H1 (cell line): ENCODE results near the gene CAST. TPM values are rescaled to one million over a fixed set of nuclear protein-coding genes. Genes with fewer than 3 reads are reported as not detected.

Source experiments
- CTCF ChIA-PET: fragments of 300-600 bp; sonication (Branson Sonifier 250); formaldehyde crosslinking; loops from one replicate; lab custom pipeline; 2021; ENCODE audit not compliant: partially characterized antibody; lab: Charles Lee
- POLR2A ChIA-PET: fragments of 300-600 bp; sonication (Branson Sonifier 250); formaldehyde crosslinking; loops from one replicate; lab custom pipeline; 2021; ENCODE audit warnings: inconsistent platforms; ENCODE audit not compliant: partially characterized antibody; lab: Charles Lee
- DNase-seq, 2 experiments: peaks; one replicate each; pipeline versions ENCODE4 v3.0.0 to v3.0.0-alpha.2; 2010 to 2022; ENCODE audit warnings: low spot score in 2 of 2, low read depth in 1 of 2, mixed read lengths in 1 of 2
- FAIRE-seq: peaks from 2 replicates; lab custom pipeline; 2011; peaks lifted over from hg19 to GRCh38; lab: Jason Lieb, UNC
- H2AFZ ChIP-seq: 2 replicates; pipeline ENCODE4 v1.8.1; 2012; ENCODE audit warnings: low read length, inconsistent platforms
- H2AK5ac ChIP-seq: 2 replicates; pipeline ENCODE4 v1.6.1; 2013; ENCODE audit warnings: low read depth, low read length
- H2BK120ac ChIP-seq: replicated peaks from 2 replicates; pipeline ENCODE3; 2013; ENCODE audit warnings: low read depth, low read length, inconsistent platforms
- H2BK12ac ChIP-seq: 2 replicates; pipeline ENCODE4 v1.6.1; 2013; ENCODE audit warnings: low read depth, low read length
- H2BK15ac ChIP-seq: 2 replicates; pipeline ENCODE4 v1.6.1; 2013; ENCODE audit warnings: low read length
- H2BK20ac ChIP-seq: 2 replicates; pipeline ENCODE4 v1.6.1; 2013; ENCODE audit warnings: low read length
- H2BK5ac ChIP-seq: 2 replicates; pipeline ENCODE4 v1.6.1; 2013; ENCODE audit warnings: low read depth, low read length
- H3K14ac ChIP-seq: 2 replicates; pipeline ENCODE4 v1.6.1; 2013; ENCODE audit warnings: inconsistent platforms; ENCODE audit not compliant: insufficient read length
- H3K18ac ChIP-seq: 2 replicates; pipeline ENCODE4 v1.6.1; 2013; ENCODE audit warnings: low read length; ENCODE audit errors: extremely low read depth
- H3K23ac ChIP-seq: 2 replicates; pipeline ENCODE4 v1.6.1; 2013; ENCODE audit warnings: inconsistent platforms; ENCODE audit not compliant: insufficient read length
- H3K23me2 ChIP-seq: 2 replicates; pipeline ENCODE4 v1.6.1; 2013; ENCODE audit warnings: low read depth, low read length
- H3K27ac ChIP-seq: 2 replicates; pipeline ENCODE4 v1.6.1; 2011; ENCODE audit warnings: low read depth, low read length, inconsistent platforms
- H3K27me3 ChIP-seq, 4 experiments: replicated peaks in 1 of 4; 1 replicate in 1 of 4; 2 replicates in 3 of 4; pipeline versions ENCODE4 v1.6.1 to v1.8.1; 2011 to 2013; ENCODE audit warnings: low read length in 3 of 4, mild to moderate bottlenecking in 3 of 4, inconsistent platforms in 2 of 4, mixed read lengths in 2 of 4, moderate library complexity in 1 of 4; ENCODE audit not compliant: control insufficient read depth in 3 of 4, insufficient read depth in 3 of 4; ENCODE audit errors: extremely low read depth in 1 of 4
- H3K36me3 ChIP-seq, 4 experiments: 2 replicates each; pipeline versions ENCODE4 v1.6.1 to v1.8.1; 2011 to 2013; ENCODE audit warnings: mild to moderate bottlenecking in 4 of 4, low read length in 3 of 4, moderate library complexity in 2 of 4, control low read depth in 1 of 4, inconsistent platforms in 1 of 4; ENCODE audit not compliant: insufficient read depth in 4 of 4, control insufficient read depth in 2 of 4
- H3K4ac ChIP-seq: replicated peaks from 2 replicates; pipeline ENCODE3; 2013; ENCODE audit warnings: low read length, low read depth, mixed read lengths, inconsistent platforms; ENCODE audit not compliant: insufficient read length
- H3K4me1 ChIP-seq, 4 experiments: replicated peaks in 1 of 4; 1 replicate in 1 of 4; 2 replicates in 3 of 4; pipeline versions ENCODE4 v1.6.1 to v1.8.1; 2011 to 2013; ENCODE audit warnings: low read length in 3 of 4, inconsistent platforms in 2 of 4, mixed read lengths in 1 of 4; ENCODE audit not compliant: insufficient read depth in 4 of 4, control insufficient read depth in 3 of 4
- H3K4me2 ChIP-seq, 2 experiments: 2 replicates each; pipeline versions ENCODE4 v1.6.1 to v1.8.1; 2011 to 2013; ENCODE audit warnings: low read depth in 2 of 2, low read length in 2 of 2, control low read depth in 1 of 2, inconsistent platforms in 1 of 2, mild to moderate bottlenecking in 1 of 2; ENCODE audit not compliant: insufficient read depth in 1 of 2
- H3K4me3 ChIP-seq, 4 experiments: fragments of 200-600, 300-600 bp in 1 of 4; sonication (generic), shearing (Covaris generic), sonication (Bioruptor Twin) in 1 of 4; 2 replicates each; pipeline versions ENCODE4 v1.5.1 to v1.8.1; 2011 to 2016; ENCODE audit warnings: low read length in 4 of 4, low read depth in 3 of 4, control low read depth in 2 of 4, inconsistent platforms in 2 of 4, mild to moderate bottlenecking in 2 of 4, mixed read lengths in 1 of 4, moderate library complexity in 1 of 4; ENCODE audit not compliant: insufficient read depth in 2 of 4; ENCODE audit errors: extremely low read depth in 1 of 4
- H3K56ac ChIP-seq: replicated peaks from 2 replicates; pipeline ENCODE3; 2013; ENCODE audit warnings: low read depth, mild to moderate bottlenecking, mixed read lengths, low read length, inconsistent platforms; ENCODE audit not compliant: insufficient read length
- H3K79me1 ChIP-seq: 2 replicates; pipeline ENCODE4 v1.6.1; 2013; ENCODE audit warnings: low read depth, low read length, control low read depth
- H3K79me2 ChIP-seq, 2 experiments: 2 replicates each; pipeline versions ENCODE4 v1.6.1 to v1.8.1; 2012 to 2013; ENCODE audit warnings: low read length in 2 of 2, mild to moderate bottlenecking in 2 of 2, inconsistent platforms in 1 of 2; ENCODE audit not compliant: insufficient read depth in 2 of 2, control insufficient read depth in 1 of 2
- H3K9ac ChIP-seq, 4 experiments: replicated peaks in 1 of 4; 1 replicate in 1 of 4; 2 replicates in 3 of 4; pipeline versions ENCODE4 v1.6.1 to v1.8.1; 2011 to 2013; ENCODE audit warnings: low read depth in 3 of 4, low read length in 3 of 4, control low read depth in 2 of 4, mild to moderate bottlenecking in 2 of 4, moderate library complexity in 2 of 4, inconsistent platforms in 1 of 4; ENCODE audit errors: extremely low read depth in 1 of 4
- H3K9me3 ChIP-seq, 2 experiments: 2 replicates each; pipeline versions ENCODE4 v1.6.1 to v1.8.1; 2012 to 2013; ENCODE audit warnings: mild to moderate bottlenecking in 2 of 2, moderate library complexity in 2 of 2, control low read depth in 1 of 2, inconsistent platforms in 1 of 2, low read depth in 1 of 2, low read length in 1 of 2, mixed read lengths in 1 of 2; ENCODE audit not compliant: insufficient read depth in 2 of 2
- H4K20me1 ChIP-seq, 2 experiments: replicated peaks in 1 of 2; 2 replicates each; pipeline versions ENCODE3 to v1.8.1; 2011 to 2013; ENCODE audit warnings: inconsistent platforms in 2 of 2, low read length in 2 of 2, mild to moderate bottlenecking in 1 of 2; ENCODE audit not compliant: insufficient read depth in 2 of 2, control insufficient read depth in 1 of 2
- H4K5ac ChIP-seq: 2 replicates; pipeline ENCODE4 v1.6.1; 2013; ENCODE audit warnings: low read length, low read depth, mixed read lengths, inconsistent platforms; ENCODE audit not compliant: insufficient read length
- H4K8ac ChIP-seq: 2 replicates; pipeline ENCODE4 v1.8.0; 2013; ENCODE audit warnings: mild to moderate bottlenecking, moderate library complexity, low read length, inconsistent platforms; ENCODE audit not compliant: insufficient read depth; ENCODE audit errors: extremely low read depth
- H4K91ac ChIP-seq: replicated peaks from 2 replicates; pipeline ENCODE3; 2013; ENCODE audit warnings: low read length, mixed read lengths, inconsistent platforms; ENCODE audit not compliant: insufficient read length
- ATF3 ChIP-seq: IDR thresholded peaks from 2 replicates; pipeline ENCODE4 v1.6.1; 2011; ENCODE audit warnings: low read depth, mild to moderate bottlenecking, low read length; ENCODE audit not compliant: insufficient read depth
- BACH1 ChIP-seq: IDR thresholded peaks from 2 replicates; pipeline ENCODE4 v1.6.1; 2012; ENCODE audit warnings: low read length, improper control_type of control experiment
- BRCA1 ChIP-seq: IDR thresholded peaks from 2 replicates; pipeline ENCODE4 v1.6.1; 2012; ENCODE audit warnings: low read depth, low read length, improper control_type of control experiment
- CBX8 ChIP-seq: fragments of 300-800, 300-1000 bp; sonication (generic); IDR thresholded peaks from 2 replicates; pipeline ENCODE4 v1.7.1; 2016; ENCODE audit warnings: low read depth, low read length, borderline replicate concordance
- EP300 ChIP-seq, 2 experiments: IDR thresholded peaks; 1 replicate in 1 of 2; 2 replicates in 1 of 2; pipeline ENCODE4 v1.6.1; 2011 to 2012; ENCODE audit warnings: low read depth in 2 of 2, low read length in 2 of 2, mild to moderate bottlenecking in 2 of 2, borderline replicate concordance in 1 of 2, inconsistent platforms in 1 of 2, moderate library complexity in 1 of 2
- GABPA ChIP-seq: IDR thresholded peaks from 2 replicates; pipeline ENCODE4 v1.6.1; 2011; ENCODE audit warnings: mild to moderate bottlenecking, low read length, moderate library complexity, borderline replicate concordance; ENCODE audit not compliant: insufficient read depth
- JUN ChIP-seq: IDR thresholded peaks from 2 replicates; pipeline ENCODE4 v1.6.1; 2011; ENCODE audit warnings: low read depth, mild to moderate bottlenecking, improper control_type of control experiment, low read length
- KDM1A ChIP-seq: fragments of 200-600, 300-600 bp; sonication (generic); IDR thresholded peaks from 2 replicates; pipeline ENCODE4 v1.7.1; 2016; ENCODE audit warnings: mild to moderate bottlenecking, low read length, borderline replicate concordance
- NRF1 ChIP-seq: IDR thresholded peaks from 2 replicates; pipeline ENCODE4 v1.6.1; 2011; ENCODE audit warnings: mild to moderate bottlenecking, low read depth, low read length, improper control_type of control experiment
- RBBP5 ChIP-seq: IDR thresholded peaks from 2 replicates; pipeline ENCODE4 v1.7.1; 2012; ENCODE audit warnings: low read depth, mild to moderate bottlenecking, inconsistent platforms, low read length, moderate library complexity, borderline replicate concordance
- RFX5 ChIP-seq: IDR thresholded peaks from 2 replicates; pipeline ENCODE4 v1.6.1; 2011; ENCODE audit warnings: low read depth, low read length, improper control_type of control experiment, borderline replicate concordance
- SIRT6 ChIP-seq: IDR thresholded peaks from one replicate; pipeline ENCODE4 v1.7.1; 2012; ENCODE audit warnings: low read length, inconsistent platforms
- TBP ChIP-seq: IDR thresholded peaks from 2 replicates; pipeline ENCODE4 v1.6.1; 2011; ENCODE audit warnings: low read depth, low read length, improper control_type of control experiment
- polyA plus RNA-seq, 7 experiments: library from polyadenylated mRNA; depleted of rRNA in 3 of 7; stranded (reverse) in 5 of 7; unstranded in 2 of 7; fragments of >200 nt in 5 of 7; fragments of 200-250 nt in 2 of 7; gene quantifications; 1 replicate in 5 of 7; 2 replicates in 1 of 7; 4 replicates in 1 of 7; pipeline versions ENCODE4 v1.2.1 to v1.2.3, GENCODE V29; 2011 to 2013; ENCODE audit warnings: missing spikeins in 2 of 7, mixed read lengths in 2 of 7
- total RNA-seq: library from RNA; stranded (reverse); fragmentation: NEBNext Ultra II Directional; extraction: Animal tissue kit (Norgen Biotek cat#: 25700); gene quantifications from 2 replicates; pipeline ENCODE4 v1.2.1, GENCODE V29; 2021

The CAST gene
- total and polyA plus RNA-seq, 2 of the 8 experiments (the other 6 are each of a cell fraction or from before 2014, with no cell fraction given), result 9.0 to 48.2 TPM

GRCh38 chr5:96789794-96790330 lies 127.7 kb downstream of the CAST start:
- no peak overlapping the region for H2AK5ac ChIP-seq
- no peak overlapping the region for H3K27ac ChIP-seq
- no peaks in the 10 kb centered on the region for H3K79me2 ChIP-seq
- no peak overlapping the region for H2BK5ac ChIP-seq
- peaks cover 0 to 7% (median 5%) of the 10 kb centered on the region in 4 experiments; a peak in 3 of 7 replicates for H3K4me1 ChIP-seq
- CTCF ChIA-PET, result interaction anchor here (0.8 to 1.5 kb wide), 6 partner anchors 19 to 371 kb away, joined by 3 to 4 read pairs (median 4); partner anchors contain the start of gene LIX1
- H3K56ac ChIP-seq, result no peak overlapping the region
- no peak for DNase-seq
- no peak overlapping the region for H3K14ac ChIP-seq
- POLR2A ChIA-PET, result no interaction called here
- H3K4me2 ChIP-seq, result no peak overlapping the region
- H2BK15ac ChIP-seq, result no peak overlapping the region
- no peak overlapping the region for H4K91ac ChIP-seq
- H3K9ac ChIP-seq, result no peak overlapping the region
- H2AFZ ChIP-seq, result no peak overlapping the region
- H3K4ac ChIP-seq, result no peak overlapping the region
- H3K4me3 ChIP-seq, result no peak overlapping the region
- H3K23me2 ChIP-seq, result no peaks in the 10 kb centered on the region
- no peaks in the 10 kb centered on the region for H4K20me1 ChIP-seq
- TF ChIP-seq TBP (no peak), CBX8 (no peak), SIRT6 (no peak), RFX5 (no peak), JUN (no peak), BRCA1 (no peak), EP300 (IDR thresholded peaks at IDR 0.05; ENCODE audit: borderline replicate concordance in 1 of 2, low read depth in 2 of 2, low read length in 2 of 2) (no peak), RBBP5 (no peak), KDM1A (no peak), GABPA (no peak), ATF3 (no peak), BACH1 (no peak), NRF1 (no peak)
- H2BK12ac ChIP-seq, result no peak overlapping the region
- no peak for FAIRE-seq
- no peaks in the 10 kb centered on the region for H3K27me3 ChIP-seq
- no peak overlapping the region for H2BK20ac ChIP-seq
- H2BK120ac ChIP-seq, result no peak overlapping the region
- H4K5ac ChIP-seq, result no peak overlapping the region
- no peaks in the 10 kb centered on the region for H3K9me3 ChIP-seq
- no peak overlapping the region for H3K18ac ChIP-seq
- no peak overlapping the region for H4K8ac ChIP-seq
- H3K36me3 ChIP-seq, result no peaks in the 10 kb centered on the region; a peak in 2 of 8 replicates
- no peak overlapping the region for H3K23ac ChIP-seq
- H3K79me1 ChIP-seq, result no peaks in the 10 kb centered on the region
